Stimulated activated CD8-positive, alpha-beta memory T cell treated with anti-CD3 and anti-CD28 coated beads, Interleukin-2, amount 100 ng/mL, for 1 hour (primary cell): ENCODE data around the gene HEXIM1.
"Not testable (repeated sequence)": the region's sequence is repeated elsewhere in the genome, so short reads cannot be mapped to it uniquely, and the experiment has no call there.

ENCODE experiments used
- DNase-seq, 2 donors: peaks; one replicate each; pipeline ENCODE4 v3.0.0-alpha.2; 2020; ENCODE audit warnings: low read depth in 2 of 2

HEXIM1 gene

DNA sequence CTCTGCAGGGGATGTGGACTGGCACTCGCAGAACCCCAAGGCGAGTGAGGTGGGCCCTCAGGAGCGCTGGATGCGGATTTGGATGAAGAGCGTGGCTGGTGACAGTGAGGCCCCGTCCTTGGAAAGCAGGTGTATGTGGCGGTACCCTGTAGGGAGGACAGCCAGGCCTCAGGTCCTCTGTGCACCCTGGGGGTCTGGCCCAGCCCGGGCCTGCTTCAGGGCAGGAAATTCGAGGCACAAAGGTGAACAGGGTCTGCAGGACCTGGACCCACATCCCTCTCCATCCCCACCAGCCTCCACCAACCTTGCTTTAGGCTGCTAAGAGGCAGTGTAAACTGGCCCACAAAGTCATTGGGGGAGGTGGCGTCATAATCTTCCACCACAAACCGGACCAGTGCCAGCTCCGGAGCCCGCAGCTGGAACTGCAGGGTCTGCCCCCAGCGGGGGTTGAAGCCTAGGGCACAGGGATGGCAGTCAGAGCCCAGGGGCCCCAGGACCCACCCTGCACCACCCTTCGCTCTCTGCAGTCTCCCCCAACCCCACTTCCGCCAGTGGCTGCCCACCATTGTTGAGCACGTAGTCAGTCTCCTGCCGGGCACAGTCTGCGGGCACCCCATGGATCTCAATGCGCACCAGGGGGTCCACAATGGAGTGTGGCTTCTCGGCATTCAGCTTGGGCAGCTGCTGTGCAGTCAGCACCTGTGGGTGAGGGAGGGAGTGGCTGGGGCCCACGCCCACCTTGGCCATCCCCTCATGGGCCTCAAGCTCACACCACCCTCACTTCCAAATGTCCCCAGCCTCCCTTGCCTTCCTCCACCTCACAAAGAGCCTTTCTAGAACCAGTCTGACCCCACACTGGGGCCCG lies 35.5 kb upstream of the HEXIM1 start:
- DNase-seq, result no peak

DNA sequence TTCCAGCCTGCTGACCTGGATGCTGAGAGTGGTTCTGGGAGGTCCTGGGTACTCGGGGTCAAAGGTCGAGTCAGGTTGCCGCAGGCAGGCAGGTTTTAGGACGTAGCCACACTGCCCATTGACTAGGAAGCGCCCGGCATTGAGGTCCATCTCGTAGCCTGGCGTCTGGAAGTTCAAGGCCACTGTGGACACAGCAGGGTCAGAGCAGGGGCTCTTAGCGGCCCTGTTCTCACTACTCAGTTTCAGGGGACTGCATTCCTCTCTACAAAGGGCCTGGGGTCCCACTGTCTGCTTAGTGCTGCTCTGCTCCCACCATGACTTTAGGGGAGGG lies 34.9 kb upstream of the HEXIM1 start:
- DNase-seq, result no peak

- DNase-seq, result no peak
Measured at GRCh38 chr17:45114117-45114932, 34.0 kb upstream of the HEXIM1 start.

DNA sequence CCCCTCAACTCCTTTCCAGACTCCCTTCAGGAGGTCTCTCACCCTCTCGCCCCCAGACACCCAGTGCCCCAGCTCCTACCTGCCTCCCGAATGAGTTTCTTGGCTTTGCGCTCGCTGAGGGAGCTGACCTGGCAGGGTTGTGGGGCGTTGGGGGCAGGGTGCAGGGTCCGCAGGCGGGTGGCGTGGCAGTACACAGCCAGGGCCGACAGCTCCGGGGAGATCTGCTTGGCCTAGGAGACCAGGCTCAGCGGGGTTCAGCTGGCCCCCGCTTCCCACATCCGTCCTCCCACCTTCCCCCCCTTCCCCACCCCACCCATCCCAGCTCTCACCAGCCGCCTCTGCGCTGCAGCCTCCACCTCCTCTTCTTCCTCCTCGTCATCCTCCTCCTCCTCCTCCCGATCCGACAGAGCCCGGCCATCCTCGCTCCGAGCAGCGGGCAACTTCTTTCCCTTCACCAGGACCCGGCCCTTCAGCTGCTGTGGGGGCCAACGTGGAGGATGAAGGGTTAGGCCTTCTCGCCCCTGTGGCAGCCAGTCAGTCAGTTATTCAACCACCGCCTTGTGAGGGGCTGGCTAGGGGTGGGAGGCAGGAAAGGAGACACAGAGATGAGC lies 33.2 kb upstream of the HEXIM1 start:
- DNase-seq, result no peak

GRCh38 chr17:45115871-45116270 lies 32.4 kb upstream of the HEXIM1 start:
- no peak for DNase-seq

DNA sequence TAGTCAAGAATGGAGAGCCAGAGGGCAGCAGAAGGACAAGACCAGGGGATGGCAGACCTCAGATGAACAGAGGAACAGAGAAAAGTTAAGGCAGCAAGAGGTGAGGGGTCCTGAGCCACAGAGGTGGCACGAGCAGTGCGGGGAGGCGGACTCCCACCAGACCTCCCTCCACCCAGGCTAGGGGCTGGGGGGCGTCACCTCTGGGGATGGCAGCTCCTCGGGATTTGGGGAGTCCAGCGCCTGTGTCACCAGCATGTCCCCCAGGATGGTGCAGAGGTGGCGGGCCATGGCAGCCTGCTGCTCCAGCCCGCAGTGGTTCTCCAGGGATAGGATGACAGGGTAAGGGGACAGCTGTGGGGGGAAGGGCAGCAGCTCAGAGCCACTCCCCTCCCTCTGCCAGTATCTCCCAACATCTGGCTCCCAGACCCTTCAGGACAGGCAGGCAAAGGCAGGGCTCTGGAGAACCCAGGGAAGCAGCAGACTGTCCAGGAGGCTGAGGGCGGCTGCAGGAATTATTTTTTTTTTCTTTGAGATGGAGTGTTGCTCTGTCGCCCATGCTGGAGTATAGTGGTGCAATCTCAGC lies 31.8 kb upstream of the HEXIM1 start:
- DNase-seq, result no peak

DNA sequence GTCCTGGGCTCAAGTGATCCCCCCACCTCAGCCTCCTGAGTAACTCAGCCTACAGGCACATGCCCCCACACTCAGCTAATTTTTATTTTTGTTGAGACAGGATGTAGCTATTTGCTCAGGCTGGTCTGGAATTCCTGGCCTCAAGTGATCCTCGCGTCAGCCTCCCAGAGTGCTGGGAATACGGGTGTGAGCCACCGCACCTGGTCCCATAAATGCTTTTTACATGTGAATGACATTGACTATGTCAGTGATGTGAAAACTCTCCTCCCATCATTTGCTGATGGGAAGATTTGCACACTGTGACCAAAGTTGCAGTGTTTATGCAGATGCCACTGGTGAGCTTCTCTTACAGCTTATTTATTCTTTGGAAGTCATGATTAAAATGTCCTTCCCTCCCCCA lies 30.9 kb upstream of the HEXIM1 start:
- no peak for DNase-seq

GRCh38 chr17:45117848-45118646 lies 30.2 kb upstream of the HEXIM1 start:
- DNase-seq, result no peak

DNA sequence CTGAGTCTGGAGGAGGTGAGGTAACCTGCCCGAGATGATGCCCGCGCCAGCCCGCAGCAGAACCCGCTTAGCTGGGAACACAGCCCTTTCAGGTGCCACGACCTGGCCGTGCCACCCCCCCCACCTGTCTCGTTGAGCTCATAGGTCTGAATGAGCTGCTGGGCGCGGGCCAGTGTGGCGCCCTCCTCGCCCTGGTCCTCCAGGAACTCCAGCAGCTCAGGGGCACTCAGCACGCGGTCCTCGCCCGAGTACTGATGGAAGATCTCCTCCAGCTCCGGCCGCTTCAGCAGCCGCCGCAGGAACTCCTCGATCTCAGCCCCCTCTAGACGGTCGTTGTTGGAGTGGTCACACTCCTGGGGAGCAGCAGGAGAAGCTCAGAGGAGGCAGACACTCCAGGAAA lies 29.6 kb upstream of the HEXIM1 start:
- no peak for DNase-seq

GRCh38 chr17:45119964-45120363 lies 28.3 kb upstream of the HEXIM1 start:
- DNase-seq, result no peak

DNA sequence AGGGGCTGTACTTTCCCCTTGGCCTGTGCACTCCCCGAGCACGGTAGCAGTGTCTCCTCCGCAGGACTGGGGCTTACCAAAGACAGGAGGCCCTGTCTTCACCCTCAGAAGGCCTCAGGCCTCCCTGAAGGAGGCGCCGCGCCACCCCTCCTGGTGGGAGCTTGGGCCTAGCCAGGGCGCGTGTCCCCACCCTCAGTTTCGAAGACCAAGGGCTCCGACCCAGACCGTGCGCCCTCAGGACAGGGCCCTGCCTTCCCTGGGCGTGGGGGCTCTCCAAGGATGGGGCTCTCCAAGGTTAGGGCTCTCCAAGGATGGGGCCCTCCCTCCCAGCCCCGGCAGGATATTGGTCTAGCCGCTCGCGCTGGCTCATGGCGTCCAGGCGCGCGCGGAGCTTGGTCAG lies 27.7 kb upstream of the HEXIM1 start:
- DNase-seq, result no peak

DNA sequence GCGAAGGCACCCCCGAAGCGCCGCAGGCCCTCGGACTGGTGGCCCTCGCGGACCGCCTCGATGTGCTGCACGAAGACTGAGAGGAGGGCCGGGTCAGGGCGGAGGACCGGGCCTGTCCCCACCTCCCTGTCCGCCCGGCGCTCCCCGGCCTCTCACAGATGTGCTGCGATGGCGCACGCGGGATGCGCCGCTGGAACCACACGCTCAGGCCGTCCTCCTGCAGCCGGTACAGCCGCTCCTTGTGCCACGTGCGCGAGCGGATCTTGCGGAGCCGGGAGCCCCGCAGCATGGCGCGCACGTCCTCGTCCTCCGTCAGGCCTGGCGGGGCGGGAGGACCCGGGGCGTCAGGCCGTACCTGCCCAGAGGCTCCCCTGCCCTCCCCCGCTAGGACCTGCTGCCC lies 27.2 kb upstream of the HEXIM1 start:
- DNase-seq, result no peak

- no peak for DNase-seq
Measured at GRCh38 chr17:45123076-45123770, 25.1 kb upstream of the HEXIM1 start.

DNA sequence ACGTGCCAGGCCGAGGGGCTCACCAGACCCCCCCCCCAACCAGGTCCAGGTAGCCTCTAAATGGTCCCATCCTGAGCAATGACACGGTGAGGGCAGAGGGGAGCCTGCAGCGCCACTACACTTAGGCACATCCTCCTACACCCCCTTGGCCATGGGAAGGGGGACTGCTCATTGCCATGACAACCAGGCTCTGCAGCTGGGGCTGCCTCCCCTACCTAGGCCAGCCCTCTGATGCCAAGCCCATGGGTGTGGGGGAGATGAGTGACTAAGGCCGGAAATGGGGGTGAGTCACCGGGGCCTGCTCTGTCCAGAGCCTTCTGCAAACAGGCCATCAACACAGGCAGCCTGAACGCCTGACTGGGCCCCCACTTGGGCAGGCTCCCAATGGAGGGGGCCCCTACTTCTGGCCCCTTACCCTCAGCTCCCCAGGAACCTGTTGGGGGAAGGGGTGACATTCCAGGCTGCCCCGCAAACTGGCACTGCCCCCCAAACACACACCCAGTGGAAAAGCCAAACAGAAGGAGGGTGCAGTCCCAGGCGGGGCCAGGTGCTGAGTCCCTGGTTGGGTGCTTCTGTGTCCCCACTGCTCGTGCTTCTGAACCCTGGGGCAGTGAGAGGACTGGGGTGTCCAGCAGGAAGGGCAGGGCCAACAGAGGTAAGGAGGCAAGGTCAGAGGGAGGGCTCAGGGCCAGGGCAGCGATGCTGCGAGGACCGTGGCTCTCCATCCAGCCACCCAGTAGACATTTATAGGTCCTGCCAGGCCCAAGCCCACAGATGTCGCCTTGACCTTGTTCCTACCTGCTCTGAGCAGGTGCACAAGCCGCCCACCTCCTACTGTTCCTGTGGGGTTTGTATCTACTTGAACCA lies 24.1 kb upstream of the HEXIM1 start:
- no peak for DNase-seq

- DNase-seq, result not testable (repeated sequence)
Measured at GRCh38 chr17:45124797-45125122, 23.5 kb upstream of the HEXIM1 start.

GRCh38 chr17:45125509-45125908 lies 22.8 kb upstream of the HEXIM1 start:
- no peak for DNase-seq

- no peak for DNase-seq
Measured at GRCh38 chr17:45127207-45127547, 21.1 kb upstream of the HEXIM1 start.

- DNase-seq, result no peak
Measured at GRCh38 chr17:45127548-45128300, 20.6 kb upstream of the HEXIM1 start.

- no peak for DNase-seq
Measured at GRCh38 chr17:45128331-45128730, 19.9 kb upstream of the HEXIM1 start.
